PC-3 (cell line): ENCODE data around the gene TBC1D30. TPM values are rescaled to one million over a fixed set of nuclear protein-coding genes. Genes with fewer than 3 reads are reported as not detected.

Experiments
- ATAC-seq: fragments of 200-7000 bp; cut with Tn5 transposase; 2 replicates; pipeline ENCODE4 v1.9.1; 2020; ENCODE audit warnings: mild to moderate bottlenecking, moderate library complexity
- BruUV-seq: library from RNA; stranded (reverse); fragments of 400-500 nt; replicated peaks from 2 replicates; lab custom pipeline; 2021; lab: Mats Ljungman, UMichigan
- CTCF ChIA-PET: fragments of 300-600 bp; sonication (Branson Sonifier 250); formaldehyde crosslinking; loops from one replicate; lab custom pipeline; 2022; ENCODE audit warnings: antibody characterized with exemption; lab: Charles Lee
- POLR2A ChIA-PET: fragments of 300-600 bp; sonication (Branson Sonifier 250); formaldehyde crosslinking; loops from one replicate; lab custom pipeline; 2022; ENCODE audit warnings: antibody characterized with exemption; ENCODE audit not compliant: unreplicated experiment; lab: Charles Lee
- DNase-seq: peaks from one replicate; pipeline ENCODE4 v3.0.0-alpha.2; 2015
- H2AFZ ChIP-seq: fragments of 300-600 bp; sonication (generic); 2 replicates; pipeline ENCODE4 v1.6.0; 2016; ENCODE audit warnings: antibody characterized with exemption, low read length
- H3F3A ChIP-seq: fragments of 300-600 bp; sonication (generic); one replicate; pipeline ENCODE4 v1.6.0; 2017; ENCODE audit warnings: antibody characterized with exemption, low read length, control low read depth, mild to moderate bottlenecking; ENCODE audit not compliant: unreplicated experiment
- H3K27ac ChIP-seq: fragments of 300-600 bp; sonication (generic); 2 replicates; pipeline ENCODE4 v1.5.1; 2016; ENCODE audit warnings: mild to moderate bottlenecking, low read length
- H3K27me3 ChIP-seq: fragments of 300-600 bp; sonication (generic); 2 replicates; pipeline ENCODE4 v1.6.1; 2016; ENCODE audit warnings: low read length, mixed read lengths
- H3K36me3 ChIP-seq: fragments of 300-600 bp; sonication (generic); 2 replicates; pipeline ENCODE4 v1.6.1; 2016; ENCODE audit warnings: low read depth, mixed run types, low read length, mixed read lengths
- H3K4me1 ChIP-seq: fragments of 300-600 bp; sonication (generic); 2 replicates; pipeline ENCODE4 v1.5.1; 2016; ENCODE audit warnings: low read length; ENCODE audit not compliant: insufficient read depth
- H3K4me2 ChIP-seq: fragments of 300-600 bp; sonication (generic); 2 replicates; pipeline ENCODE4 v1.6.0; 2016; ENCODE audit warnings: low read length
- H3K4me3 ChIP-seq: fragments of 300-600 bp; sonication (generic); 2 replicates; pipeline ENCODE4 v1.5.1; 2016; ENCODE audit warnings: mild to moderate bottlenecking, low read length, mixed read lengths
- H3K79me2 ChIP-seq: fragments of 300-600 bp; sonication (generic); 2 replicates; pipeline ENCODE4 v1.6.1; 2017; ENCODE audit warnings: low read length, mixed read lengths
- H3K9ac ChIP-seq: fragments of 300-600 bp; sonication (generic); 2 replicates; pipeline ENCODE4 v1.6.0; 2016; ENCODE audit warnings: mild to moderate bottlenecking, low read length
- H3K9me2 ChIP-seq: fragments of 300-600 bp; sonication (generic); replicated peaks from 2 replicates; pipeline ENCODE4 v1.6.1; 2016; ENCODE audit warnings: mixed run types, low read length, mixed read lengths
- H3K9me3 ChIP-seq: fragments of 300-600 bp; sonication (generic); 2 replicates; pipeline ENCODE4 v1.6.1; 2016; ENCODE audit warnings: low read length, mixed read lengths
- H4K20me1 ChIP-seq: fragments of 300-600 bp; sonication (generic); 2 replicates; pipeline ENCODE4 v1.6.1; 2016; ENCODE audit warnings: low read length, mixed read lengths
- EZH2 ChIP-seq: fragments of 300-600 bp; sonication (generic); IDR thresholded peaks from one replicate; pipeline ENCODE4 v1.6.1; 2017; ENCODE audit warnings: antibody characterized with exemption, mild to moderate bottlenecking, low read length; ENCODE audit not compliant: unreplicated experiment
- EZH2phosphoT487 ChIP-seq: fragments of 300-600 bp; sonication (generic); IDR thresholded peaks from 2 replicates; pipeline ENCODE4 v1.6.1; 2018; ENCODE audit warnings: mild to moderate bottlenecking, antibody characterized with exemption, low read length, borderline replicate concordance
- intact Hi-C: fragments of 100-400 bp; cut with micrococcal nuclease; formaldehyde crosslinking; loops from 2 replicates; pipeline ENCODE4 v1.9.0; 2023
- total RNA-seq: library from RNA; depleted of rRNA; stranded (reverse); fragments of >200 nt; gene quantifications from 2 replicates; pipeline ENCODE4 v1.2.3, GENCODE V29; 2014
- TF ChIP-seq, protein P1 (sequence below): fragments of 300-600 bp; sonication (generic); conservative IDR thresholded peaks from 2 replicates; pipeline ENCODE4 v1.5.1; 2017; ENCODE audit warnings: antibody characterized with exemption, low read depth, mild to moderate bottlenecking, low read length

TBC1D30 gene
- total RNA-seq, 1 experiment from 2014 or later: 16.8 TPM

DNA sequence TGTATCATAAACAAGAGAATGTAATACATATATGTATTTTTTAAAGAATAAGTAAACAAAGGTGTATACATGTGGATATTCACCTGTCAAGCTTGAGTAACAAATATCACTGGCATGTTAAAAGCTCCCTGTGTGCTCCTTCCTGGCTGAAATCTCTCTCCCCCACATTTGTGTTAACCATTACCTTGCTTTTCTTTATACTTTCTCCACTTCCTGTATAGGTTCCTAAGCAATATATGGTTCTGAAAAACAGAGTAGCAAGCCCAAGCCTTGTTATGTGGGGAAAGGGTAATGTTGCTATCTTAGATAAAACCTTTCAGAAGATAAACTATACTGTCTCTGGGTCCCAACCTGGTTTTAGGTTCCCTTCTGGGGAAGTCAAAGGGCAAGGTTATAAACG is 32.3 kb upstream of the TBC1D30 start:
- ChIA-PET CTCF (no interaction called here), POLR2A (no interaction called here)
- H3F3A ChIP-seq: no peaks in the 10 kb centered on the region
- H3K4me3 ChIP-seq: no peak overlapping the region
- H3K27me3 ChIP-seq: no peaks in the 10 kb centered on the region
- no peaks in the 10 kb centered on the region for H4K20me1 ChIP-seq
- no peak overlapping the region for H3K9ac ChIP-seq
- TF ChIP-seq EZH2 (no peak), EZH2phosphoT487 (no peak)
- TF ChIP-seq, protein P1, sequence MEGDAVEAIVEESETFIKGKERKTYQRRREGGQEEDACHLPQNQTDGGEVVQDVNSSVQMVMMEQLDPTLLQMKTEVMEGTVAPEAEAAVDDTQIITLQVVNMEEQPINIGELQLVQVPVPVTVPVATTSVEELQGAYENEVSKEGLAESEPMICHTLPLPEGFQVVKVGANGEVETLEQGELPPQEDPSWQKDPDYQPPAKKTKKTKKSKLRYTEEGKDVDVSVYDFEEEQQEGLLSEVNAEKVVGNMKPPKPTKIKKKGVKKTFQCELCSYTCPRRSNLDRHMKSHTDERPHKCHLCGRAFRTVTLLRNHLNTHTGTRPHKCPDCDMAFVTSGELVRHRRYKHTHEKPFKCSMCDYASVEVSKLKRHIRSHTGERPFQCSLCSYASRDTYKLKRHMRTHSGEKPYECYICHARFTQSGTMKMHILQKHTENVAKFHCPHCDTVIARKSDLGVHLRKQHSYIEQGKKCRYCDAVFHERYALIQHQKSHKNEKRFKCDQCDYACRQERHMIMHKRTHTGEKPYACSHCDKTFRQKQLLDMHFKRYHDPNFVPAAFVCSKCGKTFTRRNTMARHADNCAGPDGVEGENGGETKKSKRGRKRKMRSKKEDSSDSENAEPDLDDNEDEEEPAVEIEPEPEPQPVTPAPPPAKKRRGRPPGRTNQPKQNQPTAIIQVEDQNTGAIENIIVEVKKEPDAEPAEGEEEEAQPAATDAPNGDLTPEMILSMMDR: no peak
- no peak overlapping the region for H3K27ac ChIP-seq
- no peak for ATAC-seq
- no peak for DNase-seq
- H2AFZ ChIP-seq: no peak overlapping the region
- no peak overlapping the region for H3K4me2 ChIP-seq
- intact Hi-C loops: loop anchor here (10.0 kb wide), 1 partner anchor 57 kb away; no protein-coding TSS in a partner anchor
- H3K36me3 ChIP-seq: no peaks in the 10 kb centered on the region
- 0 out of 2 replicates have a peak, but pooled peaks cover 4% of the 10 kb centered on the region for H3K79me2 ChIP-seq
- H3K9me3 ChIP-seq: no peaks in the 10 kb centered on the region
- H3K4me1 ChIP-seq: peaks cover 31% of the 10 kb centered on the region
- no TSS peak for BruUV-seq
- H3K9me2 ChIP-seq: no peaks in the 10 kb centered on the region

DNA sequence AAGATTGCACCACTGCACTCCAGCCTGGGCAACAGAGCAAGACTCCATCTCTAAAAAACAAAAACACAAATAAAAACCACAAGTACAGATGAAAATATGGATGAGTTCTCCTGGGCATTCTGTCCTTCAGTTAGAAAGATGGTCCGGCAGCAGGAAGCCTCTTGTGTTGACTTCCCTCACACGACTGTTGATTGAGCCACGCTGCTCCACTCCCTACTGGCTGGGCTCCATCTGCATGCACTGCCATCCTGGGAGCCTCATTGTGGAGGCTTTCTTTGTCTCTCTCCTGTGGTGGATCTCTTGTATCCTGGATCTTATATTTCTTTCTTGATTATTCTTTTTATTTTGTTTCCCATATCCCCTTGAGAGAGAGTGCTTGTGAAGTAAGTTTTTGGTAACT is 30.8 kb upstream of the TBC1D30 start:
- no peak overlapping the region for H3K4me2 ChIP-seq
- DNase-seq (no peak), ATAC-seq (no peak)
- intact Hi-C loops: loop anchor here (10.0 kb wide), 1 partner anchor 59 kb away; no protein-coding TSS in a partner anchor
- TF ChIP-seq, protein P1: no peak
- TF ChIP-seq EZH2phosphoT487 (no peak), EZH2 (no peak)
- H3K4me1 ChIP-seq: peaks cover 38% of the 10 kb centered on the region
- H3K9me2 ChIP-seq: no peaks in the 10 kb centered on the region
- H3K27me3 ChIP-seq: no peaks in the 10 kb centered on the region
- H3K9me3 ChIP-seq: no peaks in the 10 kb centered on the region
- no peak overlapping the region for H3K9ac ChIP-seq
- H3K36me3 ChIP-seq: no peaks in the 10 kb centered on the region
- H3K79me2 ChIP-seq: 0 out of 2 replicates have a peak, but pooled peaks cover 4% of the 10 kb centered on the region
- H2AFZ ChIP-seq: no peak overlapping the region
- no peaks in the 10 kb centered on the region for H4K20me1 ChIP-seq
- H3K27ac ChIP-seq: no peak overlapping the region
- H3F3A ChIP-seq: no peaks in the 10 kb centered on the region
- no peak overlapping the region for H3K4me3 ChIP-seq
- ChIA-PET POLR2A (no interaction called here), CTCF (no interaction called here)
- no TSS peak for BruUV-seq

DNA sequence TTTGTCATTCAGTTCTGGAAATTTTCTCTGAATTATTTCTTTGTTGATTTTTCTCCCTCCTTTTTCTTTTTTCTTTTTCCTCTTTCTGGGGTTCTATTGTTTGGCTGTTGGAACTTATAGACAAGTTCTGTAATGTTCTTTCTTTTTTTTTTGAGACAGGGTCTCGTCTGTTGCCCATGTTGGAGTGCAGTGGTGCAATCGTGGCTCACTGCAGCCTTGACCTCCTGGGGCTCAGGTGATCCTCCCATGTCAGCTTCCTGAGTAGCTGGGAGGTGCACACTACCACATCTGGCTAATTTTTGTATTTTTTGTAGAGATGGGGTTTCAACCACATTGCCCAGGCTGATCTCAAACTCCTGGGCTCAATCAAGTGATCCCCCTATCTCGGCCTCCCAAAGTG is 30.1 kb upstream of the TBC1D30 start:
- Histone ChIP-seq H3K9me2 (no peaks in the 10 kb centered on the region), H3K4me1 (peaks cover 38% of the 10 kb centered on the region), H2AFZ (no peak overlapping the region), H3K36me3 (no peaks in the 10 kb centered on the region), H3K27me3 (no peaks in the 10 kb centered on the region), H3K27ac (no peak overlapping the region), H3K4me2 (no peak overlapping the region), H3K79me2 (0 out of 2 replicates have a peak, but pooled peaks cover 4% of the 10 kb centered on the region), H3K9ac (no peak overlapping the region), H3K4me3 (no peak overlapping the region), H4K20me1 (no peaks in the 10 kb centered on the region), H3F3A (no peaks in the 10 kb centered on the region), H3K9me3 (no peaks in the 10 kb centered on the region)
- intact Hi-C loops: loop anchor here (10.0 kb wide), 1 partner anchor 60 kb away; no protein-coding TSS in a partner anchor
- no TSS peak for BruUV-seq
- DNase-seq: no peak
- ATAC-seq: no peak
- ChIA-PET CTCF (no interaction called here), POLR2A (no interaction called here)
- TF ChIP-seq, protein P1: no peak
- TF ChIP-seq EZH2: no peak
- no peak for TF ChIP-seq EZH2phosphoT487
